HepG2 (cell line): Measurements from ENCODE around the gene ZNF10. TPM values are rescaled to one million over a fixed set of nuclear protein-coding genes. Genes with fewer than 3 reads are reported as not detected.

Experiments used
- AFF4 ChIP-seq: sonication (generic); formaldehyde crosslinking; IDR thresholded peaks from 2 replicates; pipeline ENCODE4 v1.4.0; 2020; ENCODE audit warnings: missing genetic modification reagents
- CTCF ChIP-seq: sonication (generic); formaldehyde crosslinking; IDR thresholded peaks from 2 replicates; pipeline ENCODE4 v1.5.0; 2020; ENCODE audit warnings: mild to moderate bottlenecking, missing genetic modification reagents, moderate library complexity
- EED ChIP-seq: sonication (generic); formaldehyde crosslinking; IDR thresholded peaks from 2 replicates; pipeline ENCODE4 v1.5.0; 2020; ENCODE audit warnings: mild to moderate bottlenecking, missing genetic modification reagents
- FOSL1 ChIP-seq: sonication (generic); formaldehyde crosslinking; IDR thresholded peaks from 2 replicates; pipeline ENCODE4 v1.9.0; 2021; ENCODE audit warnings: missing genetic modification reagents, borderline replicate concordance
- FOXM1 ChIP-seq: sonication (generic); formaldehyde crosslinking; IDR thresholded peaks from 2 replicates; pipeline ENCODE4 v1.5.0; 2020; ENCODE audit warnings: missing genetic modification reagents
- FOXO1 ChIP-seq: sonication (generic); formaldehyde crosslinking; IDR thresholded peaks from 2 replicates; pipeline ENCODE4 v1.4.0; 2020; ENCODE audit warnings: missing genetic modification reagents
- MTF2 ChIP-seq: sonication (generic); formaldehyde crosslinking; IDR thresholded peaks from 2 replicates; pipeline ENCODE4 v1.5.0; 2020; ENCODE audit warnings: missing genetic modification reagents, borderline replicate concordance
- NFKBIZ ChIP-seq: IDR thresholded peaks from 2 replicates; pipeline ENCODE4 v1.6.1; 2018; ENCODE audit warnings: missing genetic modification reagents, missing compliant biosample characterization
- PBX3 ChIP-seq: sonication (generic); formaldehyde crosslinking; IDR thresholded peaks from 2 replicates; pipeline ENCODE4 v1.8.1; 2023; ENCODE audit warnings: missing genetic modification reagents, inconsistent platforms, borderline replicate concordance
- PLRG1 ChIP-seq: fragments of 450-650 bp; conservative IDR thresholded peaks from 2 replicates; pipeline ENCODE4 v1.6.1; 2016
- PRPF4 ChIP-seq: fragments of 200-400 bp; formaldehyde crosslinking; IDR thresholded peaks from 2 replicates; pipeline ENCODE4 v1.6.1; 2016; ENCODE audit warnings: low read length, low read depth; ENCODE audit not compliant: poor library complexity, severe bottlenecking
- RELA ChIP-seq: sonication (generic); formaldehyde crosslinking; IDR thresholded peaks from 2 replicates; pipeline ENCODE4 v1.4.0; 2020; ENCODE audit warnings: missing genetic modification reagents
- REPIN1 ChIP-seq: sonication (generic); formaldehyde crosslinking; IDR thresholded peaks from 2 replicates; pipeline ENCODE4 v1.8.0; 2022; ENCODE audit warnings: missing genetic modification reagents, low read depth, mild to moderate bottlenecking, borderline replicate concordance
- SAP130 ChIP-seq: IDR thresholded peaks from 2 replicates; pipeline ENCODE4 v1.6.1; 2016; ENCODE audit warnings: low read depth
- TAF15 ChIP-seq: fragments of 200-400 bp; formaldehyde crosslinking; IDR thresholded peaks from one replicate; pipeline ENCODE4 v1.6.1; 2018; ENCODE audit warnings: mild to moderate bottlenecking, low read depth, low read length; ENCODE audit not compliant: poor library complexity, severe bottlenecking
- TBX3 ChIP-seq: fragments of 450-650 bp; IDR thresholded peaks from 2 replicates; pipeline ENCODE4 v1.6.1; 2017; ENCODE audit warnings: antibody characterized with exemption, mild to moderate bottlenecking, inconsistent platforms, borderline replicate concordance
- ZFY ChIP-seq: sonication (generic); formaldehyde crosslinking; IDR thresholded peaks from 2 replicates; pipeline ENCODE4 v1.4.0; 2020; ENCODE audit warnings: missing genetic modification reagents
- ZMYM3 ChIP-seq: sonication (generic); formaldehyde crosslinking; IDR thresholded peaks from 2 replicates; pipeline ENCODE4 v1.5.1; 2020; ENCODE audit warnings: mild to moderate bottlenecking, missing genetic modification reagents
- ZNF124 ChIP-seq: sonication (generic); formaldehyde crosslinking; IDR thresholded peaks from 2 replicates; pipeline ENCODE4 v1.4.0; 2020; ENCODE audit warnings: missing genetic modification reagents
- ZNF232 ChIP-seq: sonication (generic); formaldehyde crosslinking; IDR thresholded peaks from 2 replicates; pipeline ENCODE4 v1.4.0; 2020; ENCODE audit warnings: missing genetic modification reagents, borderline replicate concordance
- ZNF556 ChIP-seq: sonication (generic); formaldehyde crosslinking; IDR thresholded peaks from 2 replicates; pipeline ENCODE4 v1.4.0; 2020; ENCODE audit warnings: mild to moderate bottlenecking, missing genetic modification reagents, borderline replicate concordance
- ZNF75D ChIP-seq: sonication (generic); formaldehyde crosslinking; IDR thresholded peaks from 2 replicates; pipeline ENCODE4 v1.8.1; 2023; ENCODE audit warnings: missing genetic modification reagents, mild to moderate bottlenecking, borderline replicate concordance
- ZNF790 ChIP-seq: sonication (generic); formaldehyde crosslinking; IDR thresholded peaks from 2 replicates; pipeline ENCODE4 v1.8.0; 2022; ENCODE audit warnings: missing genetic modification reagents, mild to moderate bottlenecking, borderline replicate concordance
- polyA plus RNA-seq, 8 experiments: library from polyadenylated mRNA; depleted of rRNA in 3 of 8; stranded (reverse) in 7 of 8; unstranded in 1 of 8; fragments of >200 nt; fragmentation: Illumina TruSeq in 4 of 8; extraction: Trizol in 4 of 8; gene quantifications; 2 replicates each; pipeline versions ENCODE4 v1.2.1 to v1.2.3, GENCODE V29; 2011 to 2016; ENCODE audit warnings: low read depth in 4 of 8, missing spikeins in 1 of 8, mixed read lengths in 1 of 8; ENCODE audit not compliant: insufficient read depth in 1 of 8
- total RNA-seq, 5 experiments: library from RNA; depleted of rRNA; stranded (reverse); fragments of >200 nt; fragmentation: Illumina TruSeq; extraction: Trizol; gene quantifications; 2 replicates each; pipeline ENCODE4 v1.2.3, GENCODE V29; 2016; ENCODE audit warnings: low read depth in 1 of 5

The ZNF10 gene
- total and polyA plus RNA-seq, 2 of the 13 experiments (the other 11 are each of a cell fraction or from before 2014, with no cell fraction given): 2.9 to 6.5 TPM

- TF ChIP-seq TBX3 (no peak; the same call in 1 of the 2 replicates), ZMYM3 (CRISPR knock-in tag) (0 out of 2 replicates have a peak, but pooled peaks have one; percentile 29), CTCF (CRISPR knock-in tag) (peak; percentile 33; the same call in 1 of the 2 replicates), PLRG1 (no peak), PRPF4 (no peak), AFF4 (CRISPR knock-in tag) (no peak), ZNF75D (CRISPR knock-in tag) (no peak), NFKBIZ (CRISPR knock-in tag) (0 out of 2 replicates have a peak, but pooled peaks have one; percentile 20), ZNF124 (CRISPR knock-in tag) (peak; percentile 44; the same call in 1 of the 2 replicates), ZNF232 (CRISPR knock-in tag) (0 out of 2 replicates have a peak, but pooled peaks have one; percentile 27), ZNF556 (CRISPR knock-in tag) (peak; percentile 74; the same call in 1 of the 2 replicates), EED (CRISPR knock-in tag) (0 out of 2 replicates have a peak, but pooled peaks have one; percentile 25), MTF2 (CRISPR knock-in tag) (peak; percentile 2; the same call in 1 of the 2 replicates), ZNF790 (CRISPR knock-in tag) (peak; percentile 94; the same call in 1 of the 2 replicates), REPIN1 (CRISPR knock-in tag) (no peak; the same call in none of the 2 replicates), RELA (CRISPR knock-in tag) (peak; percentile 38; the same call in 1 of the 2 replicates), FOXM1 (CRISPR knock-in tag) (0 out of 2 replicates have a peak, but pooled peaks have one; percentile 53), SAP130 (CRISPR knock-in tag) (peak; percentile 89), FOXO1 (peak; percentile 24; the same call in 1 of the 2 replicates), PBX3 (CRISPR knock-in tag) (no peak), FOSL1 (CRISPR knock-in tag) (no peak), TAF15 (no peak), ZFY (CRISPR knock-in tag) (peak; percentile 97)
Observed at GRCh38 chr12:133130038-133130807, at the start of gene ZNF10, which contains the start of gene ZNF891 (continued).
